Right lobe of liver (tissue), 6 donors: ENCODE results near the gene VARS2. TPM values are rescaled to one million over a fixed set of nuclear protein-coding genes. Genes with fewer than 3 reads are reported as not detected.

Source experiments
- ATAC-seq, 4 donors: fragments of 200-7000 bp; cut with Tn5 transposase; one replicate each; pipeline ENCODE4 v1.9.1; 2020; ENCODE audit warnings: mild to moderate bottlenecking in 4 of 4, moderate library complexity in 4 of 4
- DNase-seq, 3 donors: peaks; one replicate each; pipeline ENCODE4 v3.0.0-alpha.2; 2020
- H3K27ac ChIP-seq, 3 donors: fragments of 200-600 bp; one replicate each; pipeline ENCODE4 v1.8.0; 2022
- H3K27me3 ChIP-seq, 2 donors: fragments of 200-600 bp; one replicate each; pipeline ENCODE4 v1.8.0; 2022
- H3K36me3 ChIP-seq, 4 donors: fragments of 200-600 bp; sonication (generic) in 1 of 4; one replicate each; pipeline versions ENCODE4 v1.5.1 to v1.8.0; 2017 to 2022; ENCODE audit warnings: control low read depth in 1 of 4
- H3K4me1 ChIP-seq, 4 donors: fragments of 200-600 bp; sonication (generic) in 1 of 4; one replicate each; pipeline versions ENCODE4 v1.5.1 to v1.8.0; 2017 to 2022; ENCODE audit warnings: control low read depth in 1 of 4
- H3K4me3 ChIP-seq, 3 donors: fragments of 200-600 bp; one replicate each; pipeline ENCODE4 v1.8.0; 2022
- H3K9me3 ChIP-seq, 4 donors: fragments of 200-600 bp; sonication (generic) in 1 of 4; one replicate each; pipeline versions ENCODE4 v1.5.1 to v1.8.0; 2017 to 2022; ENCODE audit warnings: control low read depth in 1 of 4
- CTCF ChIP-seq, 4 donors: fragments of 200-600 bp in 3 of 4; fragments of 450-650 bp in 1 of 4; IDR thresholded peaks; one replicate each; pipeline versions ENCODE4 v1.5.1 to v1.8.0; 2016 to 2022; ENCODE audit warnings: antibody characterized with exemption in 4 of 4, mild to moderate bottlenecking in 2 of 4
- POLR2A ChIP-seq: fragments of 450-650 bp; IDR thresholded peaks from one replicate; pipeline ENCODE4 v1.6.1; 2017; ENCODE audit warnings: antibody characterized with exemption, mild to moderate bottlenecking
- WGBS: methylation state at CpG from one replicate; pipeline ENCODE4 v1.1.6; 2018; ENCODE audit warnings: low coverage, low lambda C conversion rate; ENCODE audit not compliant: insufficient coverage; ENCODE audit errors: missing lambda C conversion rate; 5-methylcytosine and 5-hydroxymethylcytosine counted together
- intact Hi-C, 2 donors: fragments of 100-400 bp; cut with DNase I; formaldehyde crosslinking; loops; one replicate each; pipeline versions ENCODE4 v1.11.2 to v1.14.1; 2022
- total RNA-seq, 6 experiments: library from RNA; depleted of rRNA in 2 of 6; stranded (reverse); fragments of >200 nt in 2 of 6; fragmentation: NEBNext Ultra II Directional in 3 of 6; extraction: Animal tissue kit (Norgen Biotek cat#: 25700) in 3 of 6; gene quantifications; one replicate each; pipeline versions ENCODE4 v1.1.0 to v1.2.4, GENCODE V29; 2016 to 2023
- donor health status: DM: no; HTN: yes; CAD: no.
- donor health status: DM: no; HTN: no; CAD: no.
- donor health status: DM: no; HTN: no; CAD: no.
- donor health status: DM: no; HTN: yes; CAD: no.
- donor health status: DM: no; HTN: yes; CAD: no.

VARS2 gene
- total RNA-seq, 6 experiments from 2014 or later = 21.5 to 36.1 (median 25.9) TPM

GRCh38 chr6:30938730-30939129, 24.7 kb downstream of the VARS2 start:
- ATAC-seq (no peak), DNase-seq (no peak)
- no peaks in the 10 kb centered on the region for H3K4me1 ChIP-seq
- no peak overlapping the region for H3K27ac ChIP-seq
- H3K9me3 ChIP-seq = no peaks in the 10 kb centered on the region
- H3K27me3 ChIP-seq = no peaks in the 10 kb centered on the region
- no peak overlapping the region for H3K4me3 ChIP-seq
- intact Hi-C loops = loop anchor here in 1 of 2 donors (10.0 kb wide), 1 partner anchor 106 kb away; no protein-coding TSS in a partner anchor
- no peaks in the 10 kb centered on the region for H3K36me3 ChIP-seq
- WGBS = 48% methylated on average over 4 of the region's 4 CpGs
- TF ChIP-seq CTCF (IDR thresholded peaks at IDR 0.05) = no peak
- no peak for TF ChIP-seq POLR2A

GRCh38 chr6:30939473-30939872, 25.4 kb downstream of the VARS2 start:
- H3K4me3 ChIP-seq = no peak overlapping the region
- no peak for ATAC-seq
- no peaks in the 10 kb centered on the region for H3K9me3 ChIP-seq
- intact Hi-C loops = loop anchor here in 1 of 2 donors (10.0 kb wide), 1 partner anchor 105 kb away; no protein-coding TSS in a partner anchor
- no peak for DNase-seq
- 20% methylated on average over 1 of the region's 3 CpGs for WGBS
- no peak overlapping the region for H3K27ac ChIP-seq
- H3K4me1 ChIP-seq = no peaks in the 10 kb centered on the region
- no peak for TF ChIP-seq CTCF (IDR thresholded peaks at IDR 0.05)
- no peak for TF ChIP-seq POLR2A
- no peaks in the 10 kb centered on the region for H3K27me3 ChIP-seq
- no peaks in the 10 kb centered on the region for H3K36me3 ChIP-seq

GRCh38 chr6:30940361-30940986, 26.4 kb downstream of the VARS2 start, which contains the start of gene MUCL3:
TSS of gene MUCL3 (plus strand) at chr6:30940973. CDS start at chr6:30941000, 27 bp downstream.
- Histone ChIP-seq H3K27me3 (no peaks in the 10 kb centered on the region), H3K27ac (no peak within 1 kb of the TSS), H3K4me3 (no peak within 1 kb of the TSS), H3K4me1 (no peaks in the 10 kb centered on the region), H3K36me3 (no peaks in the 10 kb centered on the region), H3K9me3 (no peaks in the 10 kb centered on the region)
- WGBS = 0% methylated on average over 1 of the region's 16 CpGs
- TF ChIP-seq POLR2A (no peak), CTCF (IDR thresholded peaks at IDR 0.05) (no peak)
- intact Hi-C loops = no loop called here
- DNase-seq = no peak
- ATAC-seq = peak in 1 of 4 donors; percentile 30

GRCh38 chr6:30942338-30943060, 28.5 kb downstream of the VARS2 start:
- Histone ChIP-seq H3K9me3 (no peaks in the 10 kb centered on the region), H3K36me3 (no peaks in the 10 kb centered on the region), H3K4me1 (no peaks in the 10 kb centered on the region), H3K27ac (no peak overlapping the region), H3K27me3 (no peaks in the 10 kb centered on the region), H3K4me3 (no peak overlapping the region)
- intact Hi-C loops = no loop called here
- peak; percentile 57 to 83 (median 68) for ATAC-seq
- TF ChIP-seq POLR2A = no peak
- TF ChIP-seq CTCF (IDR thresholded peaks at IDR 0.05) = peak in 2 of 4 donors; percentile 13 to 24
- DNase-seq = peak in 2 of 3 donors; percentile 57 to 58
- WGBS = 4% methylated on average over 11 of the region's 15 CpGs
